SIG-M5 (cell line): Measurements from ENCODE around the gene TLR4.

Experiments used
- DNase-seq: peaks from one replicate; lab custom pipeline; 2025; lab: John Stamatoyannopoulos, UW

The TLR4 gene

GRCh38 chr9:117744856-117745389, 40.7 kb downstream of the TLR4 start:
- no peak for DNase-seq

GRCh38 chr9:117745598-117745997, 41.4 kb downstream of the TLR4 start:
- no peak for DNase-seq

- no peak for DNase-seq
Measured at GRCh38 chr9:117746263-117746662, 42.1 kb downstream of the TLR4 start.

GRCh38 chr9:117747386-117747970, 43.3 kb downstream of the TLR4 start:
- DNase-seq, result no peak

GRCh38 chr9:117750401-117750800, 46.2 kb downstream of the TLR4 start:
- DNase-seq, result no peak

- DNase-seq, result no peak
Measured at GRCh38 chr9:117752894-117753293, 48.7 kb downstream of the TLR4 start.

GRCh38 chr9:117757561-117758190, 53.5 kb downstream of the TLR4 start:
- no peak for DNase-seq

- no peak for DNase-seq
Measured at GRCh38 chr9:117763314-117763713, 59.1 kb downstream of the TLR4 start.

- DNase-seq, result no peak
Measured at GRCh38 chr9:117768750-117769395, 64.7 kb downstream of the TLR4 start.

GRCh38 chr9:117771136-117771535, 66.9 kb downstream of the TLR4 start:
- DNase-seq, result no peak

- DNase-seq, result no peak
Measured at GRCh38 chr9:117772960-117773359, 68.8 kb downstream of the TLR4 start.
